GM12878 (cell line): ENCODE results near the gene MIPOL1. TPM values are rescaled to one million over a fixed set of nuclear protein-coding genes. Genes with fewer than 3 reads are reported as not detected.

Source experiments
- ATAC-seq: fragments of 200-7000 bp; cut with Tn5 transposase; 3 replicates; pipeline ENCODE4 v1.9.1; 2020; ENCODE audit warnings: mild to moderate bottlenecking, moderate library complexity
- BruUV-seq: library from RNA; stranded (reverse); fragments of 400-500 nt; replicated peaks from 2 replicates; lab custom pipeline; 2021; lab: Mats Ljungman, UMichigan
- CTCF ChIA-PET: fragments of 300-600 bp; sonication (Branson Sonifier 250); formaldehyde crosslinking; extraction: SDS; loops from one replicate; lab custom pipeline; 2021; ENCODE audit warnings: inconsistent platforms; lab: Yijun Ruan, JAX
- POLR2A ChIA-PET: fragments of 350-600 bp; formaldehyde crosslinking; extraction: SDS; loops from one replicate; lab custom pipeline; 2021; ENCODE audit warnings: inconsistent platforms; lab: Charles Lee
- RAD21 ChIA-PET: fragments of 300-600 bp; sonication (Branson Sonifier 250); formaldehyde crosslinking; loops from one replicate; lab custom pipeline; 2023; ENCODE audit warnings: antibody characterized with exemption; ENCODE audit not compliant: unreplicated experiment; lab: Charles Lee
- SMC1A ChIA-PET: fragments of 300-600 bp; sonication (Branson Sonifier 250); formaldehyde crosslinking; loops from one replicate; lab custom pipeline; 2023; ENCODE audit not compliant: unreplicated experiment, uncharacterized antibody; lab: Charles Lee
- DNase-seq: peaks from one replicate; pipeline ENCODE4 v3.0.0-alpha.2; 2011; ENCODE audit warnings: low read depth, low spot score
- FAIRE-seq: peaks from 3 replicates; lab custom pipeline; 2011; peaks lifted over from hg19 to GRCh38; lab: Jason Lieb, UNC
- H2AFZ ChIP-seq: 2 replicates; pipeline ENCODE4 v1.6.0; 2011; ENCODE audit warnings: low read depth, low read length, control low read depth; ENCODE audit not compliant: control insufficient read depth
- H3K27ac ChIP-seq: 2 replicates; pipeline ENCODE4 v1.5.1; 2011; ENCODE audit warnings: control low read depth; ENCODE audit not compliant: control insufficient read depth, insufficient read depth
- H3K27me3 ChIP-seq, 2 experiments: replicated peaks in 1 of 2; 2 replicates each; pipeline versions ENCODE4 v1.6.0 to v1.6.1; 2011; ENCODE audit warnings: low read length in 1 of 2; ENCODE audit not compliant: control insufficient read depth in 2 of 2, insufficient read depth in 2 of 2
- H3K36me3 ChIP-seq, 2 experiments: 2 replicates each; pipeline ENCODE4 v1.5.1; 2011; ENCODE audit warnings: low read length in 1 of 2; ENCODE audit not compliant: control insufficient read depth in 2 of 2, insufficient read depth in 2 of 2
- H3K4me1 ChIP-seq: 2 replicates; pipeline ENCODE4 v1.6.1; 2011; ENCODE audit warnings: mild to moderate bottlenecking, low read length, moderate library complexity, mixed read lengths; ENCODE audit not compliant: control insufficient read depth, insufficient read depth
- H3K4me2 ChIP-seq: 2 replicates; pipeline ENCODE4 v1.6.0; 2011; ENCODE audit warnings: control low read depth; ENCODE audit not compliant: control insufficient read depth, insufficient read depth
- H3K4me3 ChIP-seq: fragments of 200-600 bp; sonication (generic); 2 replicates; pipeline ENCODE4 v1.5.1; 2016
- H3K79me2 ChIP-seq: 2 replicates; pipeline ENCODE4 v1.6.0; 2011; ENCODE audit warnings: low read length; ENCODE audit not compliant: control insufficient read depth, insufficient read depth
- H3K9ac ChIP-seq: 2 replicates; pipeline ENCODE4 v1.8.0; 2011; ENCODE audit warnings: low read length, control low read depth, mixed read lengths; ENCODE audit not compliant: control insufficient read depth, insufficient read depth
- H3K9me3 ChIP-seq: replicated peaks from 3 replicates; pipeline ENCODE4 v1.5.1; 2011; ENCODE audit warnings: mild to moderate bottlenecking, low read length; ENCODE audit not compliant: control insufficient read depth, insufficient read depth
- H4K20me1 ChIP-seq: 2 replicates; pipeline ENCODE4 v1.6.0; 2011; ENCODE audit not compliant: control insufficient read depth, insufficient read depth
- JUNB ChIP-seq: IDR thresholded peaks from 2 replicates; pipeline ENCODE4 v1.6.1; 2016; ENCODE audit warnings: antibody characterized with exemption, mild to moderate bottlenecking
- TCF7 ChIP-seq: IDR thresholded peaks from 2 replicates; pipeline ENCODE4 v1.6.1; 2014; ENCODE audit warnings: antibody characterized with exemption, borderline replicate concordance
- in situ Hi-C: fragments of 300-500 bp; cut with MboI; formaldehyde crosslinking; loops from 9 replicates; pipeline ENCODE4 v1.14.3; 2018; ENCODE audit warnings: mixed read lengths
- intact Hi-C: fragments of 100-400 bp; cut with micrococcal nuclease; formaldehyde crosslinking; loops from one replicate; pipeline ENCODE4 v1.14.2; 2022; ENCODE audit not compliant: unreplicated experiment
- polyA plus RNA-seq, 11 experiments: library from polyadenylated mRNA; depleted of rRNA in 4 of 11; unstranded in 6 of 11; stranded (reverse) in 5 of 11; fragments of >200 nt; fragmentation: Nextera tagmentation in 4 of 11; fragmentation: Illumina TruSeq in 1 of 11; extraction: Ambion mirVana in 4 of 11; extraction: Trizol in 1 of 11; gene quantifications; 1 replicate in 1 of 11; 2 replicates in 10 of 11; pipeline versions ENCODE4 v1.2.1 to v1.2.3, GENCODE V29; 2011 to 2016; ENCODE audit warnings: inconsistent platforms in 2 of 11, missing spikeins in 2 of 11, low read depth in 1 of 11
- total RNA-seq, 4 experiments: library from RNA; depleted of rRNA in 3 of 4; stranded (reverse); fragments of >200 nt in 3 of 4; fragmentation: Illumina TruSeq in 1 of 4; extraction: Trizol in 1 of 4; gene quantifications; 2 replicates each; pipeline versions ENCODE4 v1.2.1 to v1.2.3, GENCODE V29; 2013 to 2021
- TF ChIP-seq, protein P1 (sequence below): fragments of 450-650 bp; IDR thresholded peaks from 2 replicates; pipeline ENCODE4 v1.6.1; 2017; ENCODE audit warnings: mild to moderate bottlenecking, moderate library complexity

Gene MIPOL1
- total and polyA plus RNA-seq, 10 of the 15 experiments (the other 5 are each of a cell fraction or from before 2014, with no cell fraction given): 0.06 TPM; not detected in 9

DNA sequence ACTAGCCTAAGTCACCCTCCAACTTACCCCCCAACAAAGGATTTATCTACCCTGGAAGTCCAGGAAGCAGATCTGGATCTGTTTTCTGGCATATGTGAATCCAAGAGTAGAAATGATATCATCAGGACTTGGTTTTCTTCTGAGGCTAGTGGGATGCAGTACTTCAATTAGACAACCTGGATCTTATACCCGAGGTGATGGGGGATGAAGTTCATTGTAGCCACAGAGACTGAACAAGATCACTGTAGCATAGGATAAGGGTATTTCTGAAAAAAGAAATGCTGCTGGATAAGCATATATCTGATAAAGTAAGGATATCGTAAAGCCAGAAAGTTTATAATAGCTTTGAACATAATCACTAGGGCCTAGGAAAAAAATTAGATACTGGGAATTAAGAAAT, 222.9 kb downstream of the MIPOL1 start (continued):
- TF ChIP-seq, protein P1, sequence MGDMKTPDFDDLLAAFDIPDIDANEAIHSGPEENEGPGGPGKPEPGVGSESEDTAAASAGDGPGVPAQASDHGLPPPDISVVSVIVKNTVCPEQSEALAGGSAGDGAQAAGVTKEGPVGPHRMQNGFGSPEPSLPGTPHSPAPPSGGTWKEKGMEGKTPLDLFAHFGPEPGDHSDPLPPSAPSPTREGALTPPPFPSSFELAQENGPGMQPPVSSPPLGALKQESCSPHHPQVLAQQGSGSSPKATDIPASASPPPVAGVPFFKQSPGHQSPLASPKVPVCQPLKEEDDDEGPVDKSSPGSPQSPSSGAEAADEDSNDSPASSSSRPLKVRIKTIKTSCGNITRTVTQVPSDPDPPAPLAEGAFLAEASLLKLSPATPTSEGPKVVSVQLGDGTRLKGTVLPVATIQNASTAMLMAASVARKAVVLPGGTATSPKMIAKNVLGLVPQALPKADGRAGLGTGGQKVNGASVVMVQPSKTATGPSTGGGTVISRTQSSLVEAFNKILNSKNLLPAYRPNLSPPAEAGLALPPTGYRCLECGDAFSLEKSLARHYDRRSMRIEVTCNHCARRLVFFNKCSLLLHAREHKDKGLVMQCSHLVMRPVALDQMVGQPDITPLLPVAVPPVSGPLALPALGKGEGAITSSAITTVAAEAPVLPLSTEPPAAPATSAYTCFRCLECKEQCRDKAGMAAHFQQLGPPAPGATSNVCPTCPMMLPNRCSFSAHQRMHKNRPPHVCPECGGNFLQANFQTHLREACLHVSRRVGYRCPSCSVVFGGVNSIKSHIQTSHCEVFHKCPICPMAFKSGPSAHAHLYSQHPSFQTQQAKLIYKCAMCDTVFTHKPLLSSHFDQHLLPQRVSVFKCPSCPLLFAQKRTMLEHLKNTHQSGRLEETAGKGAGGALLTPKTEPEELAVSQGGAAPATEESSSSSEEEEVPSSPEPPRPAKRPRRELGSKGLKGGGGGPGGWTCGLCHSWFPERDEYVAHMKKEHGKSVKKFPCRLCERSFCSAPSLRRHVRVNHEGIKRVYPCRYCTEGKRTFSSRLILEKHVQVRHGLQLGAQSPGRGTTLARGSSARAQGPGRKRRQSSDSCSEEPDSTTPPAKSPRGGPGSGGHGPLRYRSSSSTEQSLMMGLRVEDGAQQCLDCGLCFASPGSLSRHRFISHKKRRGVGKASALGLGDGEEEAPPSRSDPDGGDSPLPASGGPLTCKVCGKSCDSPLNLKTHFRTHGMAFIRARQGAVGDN: no peak
- no peak for TF ChIP-seq JUNB

DNA sequence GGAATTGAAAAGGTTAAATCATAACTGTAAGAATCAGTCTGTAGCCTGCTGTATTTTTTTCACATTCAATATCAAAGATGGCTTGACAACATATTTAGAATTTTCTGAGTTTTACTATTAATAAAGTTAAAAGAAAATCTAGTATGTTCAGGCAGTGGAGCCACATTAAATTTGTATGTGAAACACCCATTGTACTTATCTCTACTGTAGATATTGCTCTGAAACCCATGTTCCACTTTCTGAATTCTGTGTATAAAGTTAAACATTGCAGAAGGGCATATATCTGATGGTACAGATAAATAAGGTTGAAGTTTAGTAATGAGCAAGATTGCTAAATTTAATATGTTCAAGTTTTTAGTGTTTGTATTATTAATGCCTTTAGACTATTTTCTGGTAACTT, 224.6 kb downstream of the MIPOL1 start:
- BruUV-seq: no TSS peak
- no peak for FAIRE-seq
- Histone ChIP-seq H3K4me3 (no peak overlapping the region), H3K9me3 (no peaks in the 10 kb centered on the region), H3K4me2 (no peak overlapping the region), H3K4me1 (no peaks in the 10 kb centered on the region), H3K27ac (no peak overlapping the region), H4K20me1 (no peaks in the 10 kb centered on the region), H2AFZ (no peak overlapping the region), H3K79me2 (no peaks in the 10 kb centered on the region), H3K27me3 (no peaks in the 10 kb centered on the region), H3K36me3 (no peaks in the 10 kb centered on the region), H3K9ac (no peak overlapping the region)
- ChIA-PET CTCF (no interaction called here), POLR2A (no interaction called here), RAD21 (no interaction called here), SMC1A (no interaction called here)
- no peak for DNase-seq
- intact Hi-C loops (no loop called here), in situ Hi-C loops (no loop called here)
- no peak for TF ChIP-seq TCF7
- no peak for ATAC-seq
